Non-pigmented ciliary epithelial cell (primary cell): ENCODE measurements around the gene CDH6.

Experiments
- DNase-seq: peaks from one replicate; pipeline ENCODE4 v3.0.0-alpha.2; 2010; ENCODE audit warnings: low read depth

Gene CDH6

DNA sequence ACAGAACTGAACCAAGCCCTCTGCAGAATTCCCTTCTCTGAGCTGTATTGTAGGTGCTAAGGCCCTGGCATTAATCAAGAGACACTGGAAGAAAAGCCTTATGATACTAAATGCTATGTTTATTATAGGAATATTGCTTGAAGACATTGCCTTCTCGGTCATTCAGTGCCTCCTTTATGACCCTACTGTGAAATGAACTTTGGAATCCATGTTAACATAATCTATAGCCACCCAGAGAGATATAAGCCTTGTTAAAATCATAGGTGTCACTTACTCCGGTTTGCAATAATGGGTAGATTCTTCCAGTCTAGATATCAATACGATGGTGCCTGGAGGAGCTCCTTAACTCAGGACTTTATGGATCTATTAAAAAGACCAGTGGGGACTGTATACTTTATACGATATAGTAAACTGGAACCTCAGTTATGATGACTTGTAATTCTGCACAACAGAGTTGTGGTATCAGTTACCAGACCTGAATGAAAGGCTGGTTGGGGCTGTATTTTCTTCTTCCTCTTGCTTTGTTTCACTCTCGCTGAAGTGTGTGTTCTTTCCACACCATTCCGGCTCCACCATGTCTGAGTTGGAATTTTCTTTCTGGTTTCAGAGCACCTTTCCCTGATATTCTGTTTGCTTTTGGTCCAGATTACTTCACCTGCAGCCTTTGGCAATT, 183.9 kb downstream of the CDH6 start:
- no peak for DNase-seq

- no peak for DNase-seq
Observed at GRCh38 chr5:31378136-31378535, 184.7 kb downstream of the CDH6 start.
